Stimulated activated CD8-positive, alpha-beta memory T cell treated with anti-CD3 and anti-CD28 coated beads, Interleukin-12 subunit alpha, Interleukin-12 subunit beta, amount 100 ng/mL, for 24 hours (primary cell): ENCODE data around the gene KCNAB2.

ENCODE experiments used
- DNase-seq: peaks from one replicate; pipeline ENCODE4 v3.0.0-alpha.2; 2020; ENCODE audit errors: extremely low read depth

Gene KCNAB2

GRCh38 chr1:6045561-6045960 lies at the start of gene KCNAB2:
KCNAB2 (plus strand) TSS chr1:6045888; CDS start chr1:6051537, 5,649 bp downstream.
- DNase-seq, result no peak

DNA sequence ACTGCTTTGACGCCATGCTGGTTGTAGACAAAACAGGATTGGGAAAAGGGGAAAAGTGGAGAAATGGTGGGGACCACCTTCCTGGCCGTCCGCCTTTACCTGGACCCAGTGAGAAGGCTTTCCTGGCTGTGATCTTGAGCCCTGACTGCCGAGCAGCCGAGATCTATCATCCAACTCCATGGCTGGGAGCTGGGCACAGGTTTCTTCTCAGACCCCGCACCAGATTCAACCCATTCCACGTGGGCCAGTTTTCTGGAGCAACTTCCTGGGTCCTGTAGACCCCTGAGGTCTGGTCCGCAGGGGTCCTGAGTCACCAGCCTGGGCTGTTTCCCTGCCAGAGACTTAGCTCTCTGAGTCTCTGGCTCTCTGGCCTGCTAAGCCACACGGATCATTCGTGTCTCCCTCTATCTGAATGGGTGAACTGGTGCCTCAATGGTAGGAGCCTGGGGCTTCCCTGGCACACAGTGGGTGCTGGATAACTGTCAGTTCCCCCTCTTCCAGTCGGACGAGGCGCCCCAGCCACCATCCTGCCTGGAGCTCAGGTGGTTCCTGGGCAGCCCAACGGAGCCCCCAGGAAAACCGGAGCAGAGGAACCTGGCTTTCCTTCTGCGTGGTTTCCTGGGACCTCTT lies 48.9 kb upstream of the KCNAB2 start:
- DNase-seq, result no peak

GRCh38 chr1:5997316-5997715 lies 48.4 kb upstream of the KCNAB2 start:
- DNase-seq, result no peak

DNA sequence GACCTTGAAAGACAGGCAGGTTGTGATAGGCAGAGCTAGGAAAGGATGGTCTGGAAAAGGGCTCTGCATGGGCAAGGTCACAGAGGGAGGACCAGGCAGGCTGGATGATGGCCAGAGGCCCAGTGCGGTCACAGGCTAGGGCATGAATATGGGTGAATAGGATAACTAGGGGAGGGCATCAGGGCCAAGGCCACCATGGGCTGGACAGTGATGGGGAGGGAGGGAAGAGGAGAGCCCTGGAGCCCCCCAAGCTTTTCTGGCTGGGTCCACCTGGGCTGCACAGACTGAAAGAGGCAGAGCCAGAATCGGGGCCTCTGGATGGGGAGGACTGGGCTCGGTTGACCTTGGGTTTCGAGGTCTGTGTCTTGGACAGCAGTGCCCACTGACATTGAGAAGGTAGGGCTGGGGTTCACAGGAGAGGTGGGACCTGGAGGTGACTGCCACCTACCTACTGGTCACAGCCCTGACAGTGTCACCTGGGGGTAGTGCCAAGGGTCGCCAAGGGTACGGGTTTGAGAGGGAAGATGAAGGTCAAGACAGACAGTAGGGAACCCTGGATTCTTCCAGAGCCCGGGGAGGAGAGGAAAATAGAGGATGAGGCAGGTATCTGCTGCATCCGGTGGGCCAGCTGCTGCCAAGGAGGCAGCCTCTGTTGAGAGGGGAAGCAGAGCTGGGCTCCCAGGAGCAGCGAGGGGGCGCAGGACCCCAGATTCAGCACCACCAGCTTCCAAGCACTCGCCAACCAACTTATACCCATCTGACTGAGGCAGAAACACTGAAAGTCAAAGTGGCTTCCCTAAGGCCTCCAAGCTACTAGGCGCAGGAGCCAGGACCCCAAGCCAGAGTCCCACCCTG lies 47.4 kb upstream of the KCNAB2 start:
- DNase-seq, result no peak

DNA sequence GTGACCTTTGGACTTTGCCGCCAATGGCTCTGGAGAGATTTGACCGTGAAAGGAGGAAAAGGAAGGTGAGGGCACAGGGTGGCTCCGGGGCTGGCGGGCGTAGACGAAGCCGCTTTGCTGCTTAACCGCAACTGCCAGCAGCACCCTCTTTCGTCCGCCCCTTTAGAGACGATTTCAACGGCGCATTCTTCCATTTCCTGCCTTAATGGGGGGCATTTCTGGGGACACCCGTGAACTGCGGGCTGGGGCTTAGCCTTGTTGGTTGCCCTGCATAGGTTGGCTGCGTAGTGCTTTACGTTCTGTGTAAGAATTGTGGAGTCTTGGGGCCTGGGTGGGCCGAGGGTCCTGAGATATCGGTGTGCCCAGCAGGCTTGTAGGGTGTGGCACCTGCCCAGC lies 46.8 kb upstream of the KCNAB2 start:
- no peak for DNase-seq

- no peak for DNase-seq
Measured at GRCh38 chr1:5999711-6000443, 45.8 kb upstream of the KCNAB2 start.

DNA sequence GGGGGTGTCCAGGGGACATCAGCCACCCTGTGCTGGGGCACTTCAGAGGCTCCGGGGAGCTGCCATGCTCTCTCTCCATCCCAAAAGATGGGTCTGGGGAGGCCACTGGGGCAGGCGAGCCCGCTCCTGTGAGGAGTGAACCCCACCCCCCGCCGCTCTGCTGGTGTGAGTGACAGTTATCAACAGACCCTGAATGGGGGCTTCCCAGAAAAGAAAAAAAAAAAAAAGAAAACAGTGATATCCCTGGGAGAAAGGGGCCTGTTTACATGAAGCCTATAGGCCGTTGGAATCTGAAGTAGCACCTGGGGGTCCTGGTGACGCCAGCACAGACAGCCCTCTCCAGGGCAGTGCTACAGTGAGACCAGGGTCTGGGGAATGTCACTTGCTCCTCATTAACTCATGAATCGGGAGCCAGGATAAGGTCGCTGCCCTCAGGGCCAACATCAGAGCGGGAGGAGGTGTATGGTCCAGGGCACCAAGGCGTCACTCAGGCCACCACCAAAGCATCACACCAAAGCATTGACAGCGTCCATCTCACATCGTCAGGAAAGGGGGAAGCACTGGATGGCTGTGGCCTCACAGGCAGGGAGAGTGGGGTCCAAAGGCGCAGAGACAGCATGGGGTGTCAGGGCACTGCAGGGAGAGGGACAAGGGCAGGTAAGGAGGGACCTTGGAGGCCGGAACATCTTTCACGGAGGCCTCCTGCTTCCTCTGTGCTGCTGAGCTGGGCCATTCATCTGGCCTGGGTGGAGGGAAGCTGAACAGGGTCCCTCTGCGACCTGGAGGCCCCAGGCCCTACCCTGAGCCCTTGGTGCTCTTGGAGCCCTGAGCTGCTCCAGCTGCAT lies 45.0 kb upstream of the KCNAB2 start:
- DNase-seq, result no peak

GRCh38 chr1:6001992-6002576 lies 43.6 kb upstream of the KCNAB2 start:
- DNase-seq, result no peak

GRCh38 chr1:6002714-6003501 lies 42.8 kb upstream of the KCNAB2 start:
- no peak for DNase-seq

GRCh38 chr1:6003568-6004411 lies 41.9 kb upstream of the KCNAB2 start:
- no peak for DNase-seq

- DNase-seq, result no peak
Measured at GRCh38 chr1:6004412-6005123, 41.1 kb upstream of the KCNAB2 start.

DNA sequence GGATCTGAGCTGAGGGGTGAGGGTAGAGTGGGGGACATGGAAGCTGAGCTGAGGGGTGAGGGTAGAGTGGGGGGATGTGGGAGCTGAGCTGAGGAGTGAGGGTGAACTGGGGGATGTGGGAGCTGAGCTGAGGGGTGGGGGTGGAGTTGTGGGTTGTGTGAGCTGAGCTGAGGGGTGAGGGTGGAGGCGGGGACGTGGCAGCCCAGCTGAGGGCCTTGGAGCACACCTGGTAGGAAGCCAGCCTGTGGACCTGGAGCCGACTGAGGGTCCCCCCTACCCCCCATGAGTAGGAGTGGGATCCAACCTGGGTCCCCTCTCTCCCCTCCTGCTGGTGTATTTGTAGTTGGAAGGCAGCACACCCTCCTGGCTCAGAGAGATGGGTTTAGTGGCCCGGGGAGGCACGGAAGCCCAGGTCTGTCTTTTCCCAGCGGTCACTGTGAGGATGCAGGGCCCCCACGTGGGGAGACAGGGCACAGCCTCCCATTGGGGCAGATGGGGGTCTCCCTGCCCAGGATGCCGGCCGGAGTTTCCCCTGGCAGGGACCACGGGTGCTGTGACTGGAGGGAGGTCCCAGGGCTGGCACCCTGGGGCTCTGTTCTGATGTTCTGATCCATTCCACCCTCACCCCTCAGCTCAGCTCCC lies 40.3 kb upstream of the KCNAB2 start:
- DNase-seq, result no peak

DNA sequence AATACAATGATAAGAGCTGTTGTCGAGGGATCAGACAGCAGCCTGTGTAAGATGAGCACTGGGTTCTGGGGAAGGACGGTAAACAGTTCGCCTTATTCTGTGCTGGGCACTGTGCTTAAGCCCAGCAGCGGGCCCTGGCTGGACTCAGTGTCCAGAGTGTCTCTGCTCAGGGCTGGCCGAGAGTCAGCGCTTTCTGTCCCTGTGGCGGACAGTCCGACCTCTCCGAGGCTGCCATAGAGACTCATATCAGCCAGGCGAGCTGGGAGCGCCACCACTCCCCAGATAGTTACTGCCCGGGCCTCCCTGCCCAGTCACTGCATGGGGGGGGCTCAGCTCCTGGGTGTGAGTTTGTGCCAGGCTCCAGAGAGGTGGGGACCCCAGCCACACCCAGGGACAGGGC lies 38.8 kb upstream of the KCNAB2 start:
- DNase-seq, result no peak

GRCh38 chr1:6007318-6008083 lies 38.2 kb upstream of the KCNAB2 start:
- DNase-seq, result no peak

GRCh38 chr1:6008084-6008415 lies 37.6 kb upstream of the KCNAB2 start:
- DNase-seq, result no peak

DNA sequence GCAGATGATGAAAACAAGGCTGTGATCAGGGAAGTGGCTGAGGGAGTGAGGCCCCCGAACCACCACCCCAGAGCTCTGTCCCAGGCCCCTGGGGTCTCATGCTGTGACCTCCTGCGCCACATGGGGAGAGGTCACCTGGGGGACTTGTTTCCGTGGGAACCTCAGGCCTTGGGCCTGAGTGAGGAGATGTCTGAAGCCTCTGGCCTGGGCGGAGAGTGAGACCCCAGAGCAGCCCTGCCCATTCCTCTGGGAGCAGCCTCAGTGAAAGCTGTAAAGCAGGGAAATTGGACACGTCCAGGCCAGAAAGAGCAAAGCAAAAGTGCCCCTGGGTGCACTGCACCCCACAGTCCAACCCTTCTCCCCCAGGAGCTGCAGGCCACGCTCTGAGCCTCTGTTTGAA lies 37.0 kb upstream of the KCNAB2 start:
- no peak for DNase-seq

- DNase-seq, result no peak
Measured at GRCh38 chr1:6009120-6010040, 36.3 kb upstream of the KCNAB2 start.
